Measurements from ENCODE around the gene CDH24. TPM values are rescaled to one million over a fixed set of nuclear protein-coding genes. Genes with fewer than 3 reads are reported as not detected.
A peak's percentile ranks its signal among the peaks of the same experiment; 100 is the strongest.

CDH24 gene
- polyA plus RNA-seq, 12 donors = 2.3 to 12.5 (median 3.7) TPM; not detected in 1

GRCh38 chr14:23066368-23066767 is 9.0 kb upstream of the CDH24 start:
- no peak for DNase-seq

- no peak for DNase-seq
These were observed 6.3 kb upstream of the CDH24 start for GRCh38 chr14:23063601-23064000.

GRCh38 chr14:23062002-23062401 is 4.7 kb upstream of the CDH24 start:
- DNase-seq = no peak

GRCh38 chr14:23060536-23061260 is 3.4 kb upstream of the CDH24 start:
- DNase-seq = no peak

GRCh38 chr14:23058654-23059504 is 1.6 kb upstream of the CDH24 start:
- DNase-seq = no peak

GRCh38 chr14:23057757-23058653 is 685 bp upstream of the CDH24 start:
- DNase-seq = peak; percentile 91

GRCh38 chr14:23056145-23056955 is 970 bp downstream of the CDH24 start:
- DNase-seq = no peak

- no peak for DNase-seq
These were observed 1.6 kb downstream of the CDH24 start for GRCh38 chr14:23055621-23056144.

GRCh38 chr14:23055147-23055550 is 2.2 kb downstream of the CDH24 start:
- no peak for DNase-seq

- no peak for DNase-seq
These were observed 3.1 kb downstream of the CDH24 start for GRCh38 chr14:23054000-23054811.

GRCh38 chr14:23053426-23053825 is 3.9 kb downstream of the CDH24 start:
- DNase-seq = no peak

GRCh38 chr14:23052671-23053070 is 4.6 kb downstream of the CDH24 start:
- DNase-seq = no peak

- DNase-seq = no peak
These were observed 5.1 kb downstream of the CDH24 start for GRCh38 chr14:23052182-23052623.

- no peak for DNase-seq
These were observed 5.9 kb downstream of the CDH24 start for GRCh38 chr14:23051141-23052057.

- no peak for DNase-seq
These were observed 8.3 kb downstream of the CDH24 start for GRCh38 chr14:23049011-23049410.

GRCh38 chr14:23047751-23048693 is 9.3 kb downstream of the CDH24 start:
- no peak for DNase-seq

- DNase-seq = no peak
These were observed 10.2 kb downstream of the CDH24 start for GRCh38 chr14:23047034-23047634.
